ENCODE data around the gene FZD8.
A peak's percentile ranks its signal among the peaks of the same experiment; 100 is the strongest.

The FZD8 gene

GRCh38 chr10:35606430-35606829, 35.7 kb downstream of the FZD8 start:
- DNase-seq (ENCODE audit: low read depth): peak; percentile 8

- DNase-seq (ENCODE audit: low read depth): no peak
Measured at GRCh38 chr10:35605191-35605590, 36.9 kb downstream of the FZD8 start, which contains the start of gene GJD4. Gene GJD4 (plus strand): TSS chr10:35605341. CDS start chr10:35605568, 227 bp downstream.

- DNase-seq (ENCODE audit: low read depth): no peak
Measured at GRCh38 chr10:35600193-35600592, 41.9 kb downstream of the FZD8 start.

GRCh38 chr10:35598379-35598778, 43.7 kb downstream of the FZD8 start:
- DNase-seq (ENCODE audit: low read depth): no peak

- no peak for DNase-seq (ENCODE audit: low read depth)
Measured at GRCh38 chr10:35595106-35595505, 47.0 kb downstream of the FZD8 start.

GRCh38 chr10:35594115-35595079, 47.7 kb downstream of the FZD8 start:
- no peak for DNase-seq (ENCODE audit: low read depth)

- DNase-seq (ENCODE audit: low read depth): no peak
Measured at GRCh38 chr10:35592441-35592840, 49.7 kb downstream of the FZD8 start.

GRCh38 chr10:35588836-35589235, 53.3 kb downstream of the FZD8 start:
- DNase-seq (ENCODE audit: low read depth): no peak

All from non-pigmented ciliary epithelial cell (primary cell).